Measurements from ENCODE around the gene ADCY4.
"Not testable (repeated sequence)": the region's sequence is repeated elsewhere in the genome, so short reads cannot be mapped to it uniquely, and the experiment has no call there.

Gene ADCY4
- 1.2 to 6.2 (median 2.2) reads per million in 17 experiments for total RNA-seq

GRCh38 chr14:24334431-24335291, at the start of gene ADCY4:
Gene ADCY4 (minus strand): TSS chr14:24335071. CDS start chr14:24334652, 419 bp downstream.
- DNase-seq: peak in 2 of 4 experiments; percentile 44 to 52

DNA sequence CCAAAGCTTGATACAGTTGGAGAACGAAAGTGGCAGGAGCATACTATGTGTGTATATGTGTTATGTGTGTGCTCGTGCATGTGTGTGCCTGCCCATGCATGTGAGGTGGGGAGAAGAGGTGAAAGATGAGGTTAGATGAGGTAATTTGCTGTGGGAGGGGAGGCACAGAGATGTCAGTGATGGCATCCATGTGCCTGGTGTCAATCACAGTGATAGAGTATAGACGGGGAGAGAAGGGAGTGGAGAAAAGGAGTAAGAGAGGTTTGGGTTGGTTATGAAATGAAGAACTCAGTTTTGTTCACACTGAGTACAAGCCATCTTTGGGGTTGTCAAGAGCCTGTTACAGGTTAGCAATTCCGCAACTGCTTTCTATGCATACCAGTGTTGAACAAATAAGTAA, 49.3 kb upstream of the ADCY4 start:
- no peak for DNase-seq

DNA sequence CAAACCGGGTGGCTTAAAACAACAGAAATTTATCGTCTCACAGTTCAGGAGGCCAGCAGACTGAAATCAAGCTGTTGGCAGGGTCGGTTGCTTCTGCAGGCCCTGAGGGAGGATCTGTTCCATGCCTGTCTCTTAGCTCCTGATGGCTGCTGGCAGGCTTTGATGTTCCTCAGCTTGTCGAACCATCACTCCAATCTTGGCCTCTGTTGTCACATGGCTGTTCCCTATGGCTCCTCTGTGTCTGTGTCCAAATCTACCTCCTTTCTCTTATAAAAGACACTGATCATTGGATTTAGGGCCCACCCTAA, 47.1 kb upstream of the ADCY4 start:
- no peak for DNase-seq

- DNase-seq: no peak
These were observed 46.6 kb upstream of the ADCY4 start for GRCh38 chr14:24381363-24382063.

DNA sequence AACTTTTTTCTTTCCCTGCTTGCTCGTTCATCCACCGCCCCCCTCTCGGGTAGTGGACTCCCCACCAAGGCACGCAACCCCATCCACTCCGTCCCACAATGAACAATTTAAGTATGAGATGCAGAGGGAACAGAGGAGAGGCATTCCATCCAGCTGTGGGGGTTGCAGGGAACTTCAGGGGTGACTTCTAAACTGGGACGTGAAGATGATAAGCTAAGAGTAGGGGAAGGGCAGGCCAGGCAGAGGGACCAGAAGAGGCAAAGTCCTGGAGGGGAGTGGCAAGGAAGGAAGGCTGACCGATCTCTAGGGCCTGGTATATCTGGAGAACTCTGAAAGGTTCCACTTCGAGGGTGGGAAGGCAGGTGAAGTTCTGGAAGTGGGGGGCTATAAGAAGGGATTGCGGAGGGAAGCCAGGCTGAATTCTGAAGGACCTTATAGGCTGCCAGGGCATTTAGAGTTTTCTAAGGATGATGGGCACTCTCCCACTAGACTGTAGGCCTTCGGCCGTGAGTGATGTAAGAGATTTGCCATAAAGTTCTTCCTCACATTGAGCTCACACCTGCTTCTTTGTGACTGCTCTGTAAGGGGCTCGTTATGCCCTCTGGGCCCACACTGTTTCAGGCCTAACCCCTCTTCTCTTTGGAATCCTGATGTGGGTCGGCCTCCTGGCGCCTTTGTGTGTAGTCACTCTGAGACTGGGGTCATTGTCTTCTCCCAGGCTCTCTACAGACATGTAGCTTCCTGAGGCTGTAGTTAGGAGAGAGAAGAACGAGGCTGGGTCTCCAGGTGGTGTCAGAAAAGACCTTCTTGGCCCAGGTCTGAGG, 45.2 kb upstream of the ADCY4 start:
- DNase-seq: no peak

DNA sequence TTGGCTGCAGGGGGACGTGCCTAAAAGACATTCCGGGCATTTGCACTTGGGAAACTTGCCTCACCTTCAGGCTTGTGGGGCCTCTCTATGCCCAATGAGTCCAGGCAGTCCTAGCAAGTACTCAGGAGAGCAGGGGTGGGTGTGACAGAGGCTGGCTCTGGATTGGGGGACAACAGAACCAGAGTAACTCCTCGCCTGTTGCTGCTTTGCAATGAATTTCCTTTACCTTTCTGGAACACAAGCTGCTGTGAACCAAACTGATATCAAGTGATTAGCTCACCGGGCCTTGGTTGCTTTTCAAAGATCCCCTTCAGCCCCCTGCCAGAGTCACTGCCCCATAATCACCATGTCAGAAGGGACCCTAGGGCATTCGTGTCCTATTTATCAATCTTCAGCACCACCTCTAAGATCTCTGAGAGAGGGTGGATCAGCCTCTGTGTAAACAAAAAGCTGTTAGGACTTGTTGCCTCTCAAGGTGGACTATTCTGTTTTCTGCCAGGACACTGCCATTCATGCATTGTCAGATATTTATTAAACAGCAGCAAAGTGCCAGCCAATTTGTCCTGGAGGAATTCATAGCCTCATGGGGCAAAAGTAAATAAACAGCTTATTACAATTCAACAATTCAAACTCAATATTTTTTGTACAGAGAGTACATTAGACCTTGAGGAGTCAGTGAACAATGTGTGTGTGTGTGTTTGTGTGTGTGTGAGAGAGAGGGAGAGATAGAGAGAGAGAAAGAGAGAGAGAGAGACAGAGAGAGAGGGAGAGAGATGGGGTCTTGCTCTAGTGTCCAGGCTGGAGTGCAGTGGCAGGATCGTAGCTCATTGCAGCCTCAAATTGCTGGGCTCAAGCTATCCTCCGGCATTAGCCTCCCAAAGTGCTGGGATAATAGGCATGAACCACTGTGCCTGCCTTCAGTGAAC, 44.4 kb upstream of the ADCY4 start:
- DNase-seq: no peak

DNA sequence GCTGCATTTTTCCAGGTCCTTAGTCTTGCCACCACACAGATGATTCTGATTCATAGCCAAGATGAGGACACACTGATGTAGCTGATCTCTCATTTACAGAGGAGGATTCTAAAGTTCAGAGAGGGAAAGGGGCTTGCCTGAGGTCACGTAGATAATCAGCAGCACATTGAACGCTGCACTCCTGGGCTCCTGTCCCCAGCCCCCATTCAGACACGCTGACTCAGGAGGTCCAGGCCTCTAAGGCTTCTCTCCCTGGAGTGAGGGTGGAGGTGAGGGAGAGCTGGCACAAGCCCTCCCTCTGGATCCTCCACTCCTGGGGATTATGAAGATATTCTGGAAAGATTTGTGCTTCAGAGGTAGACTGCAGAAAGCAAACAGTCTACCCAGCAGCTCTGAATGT, 43.5 kb upstream of the ADCY4 start:
- DNase-seq: no peak

- no peak for DNase-seq
These were observed 42.8 kb upstream of the ADCY4 start for GRCh38 chr14:24377657-24378056.

- DNase-seq: no peak
These were observed 42.3 kb upstream of the ADCY4 start for GRCh38 chr14:24377126-24377525.

GRCh38 chr14:24376448-24377070, 41.7 kb upstream of the ADCY4 start:
- no peak for DNase-seq

DNA sequence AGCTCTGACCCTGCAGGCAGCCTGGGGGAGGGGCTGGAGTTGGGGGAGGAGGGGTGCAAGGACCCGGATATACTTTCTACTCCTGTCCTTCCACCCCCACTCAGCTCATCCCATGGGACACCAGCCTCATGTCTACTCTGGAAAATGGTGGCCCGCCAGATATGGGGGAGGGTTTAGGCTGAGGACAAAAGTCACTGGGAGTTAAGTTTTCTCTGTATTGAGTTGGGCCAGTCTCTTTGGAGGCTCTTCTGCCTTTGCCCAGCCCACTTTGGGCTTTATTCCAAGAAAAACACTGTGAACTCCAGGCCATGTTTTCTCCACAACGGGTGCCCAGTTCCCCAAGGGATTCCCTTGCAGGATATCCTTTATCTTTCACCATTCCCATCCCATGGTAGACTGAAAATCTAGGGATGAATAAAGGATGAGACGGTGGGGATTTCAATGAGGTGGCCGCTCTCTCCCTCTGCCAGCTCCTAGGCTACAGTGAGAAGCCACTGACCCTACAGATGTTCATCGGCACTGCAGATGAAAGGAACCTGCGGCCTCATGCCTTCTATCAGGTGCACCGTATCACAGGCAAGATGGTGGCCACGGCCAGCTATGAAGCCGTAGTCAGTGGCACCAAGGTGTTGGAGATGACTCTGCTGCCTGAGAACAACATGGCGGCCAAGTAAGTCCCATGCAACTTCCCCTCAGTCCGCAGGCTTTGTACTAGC, 38.0 kb upstream of the ADCY4 start:
- no peak for DNase-seq

DNA sequence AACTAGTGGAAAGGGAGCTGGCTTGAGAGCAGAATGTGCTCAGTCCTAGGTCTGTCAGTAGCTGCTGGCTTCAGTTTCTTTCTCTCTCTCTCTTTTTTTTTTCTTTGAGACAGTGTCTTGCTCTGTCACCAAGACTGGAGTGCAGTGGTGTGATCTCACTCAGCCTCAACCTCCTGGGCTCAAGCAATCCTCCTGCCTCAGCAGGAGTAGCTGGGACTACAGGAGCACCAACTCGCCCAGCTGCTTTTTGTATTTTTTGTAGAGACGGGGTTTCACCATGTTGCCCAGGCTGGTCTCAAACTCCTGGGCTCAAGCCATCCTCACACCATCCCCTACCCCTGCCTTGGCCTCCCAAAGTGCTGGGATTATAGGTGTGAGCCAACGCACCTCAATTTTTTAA, 36.7 kb upstream of the ADCY4 start:
- DNase-seq: not testable (repeated sequence)

DNA sequence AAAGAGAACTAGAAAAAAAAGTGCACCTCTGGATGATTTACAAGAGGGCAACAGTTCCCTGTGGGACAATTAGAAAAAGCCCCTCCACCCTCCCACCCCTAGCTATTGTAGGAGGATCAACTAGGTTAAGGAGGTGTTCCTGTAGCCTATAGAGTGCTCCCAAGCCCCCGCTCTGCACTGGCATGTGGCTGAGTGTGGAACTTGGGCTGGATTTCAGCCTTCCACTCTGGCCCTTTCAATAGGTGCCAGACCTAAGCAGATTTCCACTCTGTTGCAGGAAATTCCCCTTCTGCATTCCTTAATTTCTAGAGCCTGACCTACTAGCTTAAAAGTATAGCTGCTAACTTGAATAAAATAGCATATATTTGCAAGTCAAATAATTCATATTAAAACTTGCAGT, 35.9 kb upstream of the ADCY4 start:
- no peak for DNase-seq

DNA sequence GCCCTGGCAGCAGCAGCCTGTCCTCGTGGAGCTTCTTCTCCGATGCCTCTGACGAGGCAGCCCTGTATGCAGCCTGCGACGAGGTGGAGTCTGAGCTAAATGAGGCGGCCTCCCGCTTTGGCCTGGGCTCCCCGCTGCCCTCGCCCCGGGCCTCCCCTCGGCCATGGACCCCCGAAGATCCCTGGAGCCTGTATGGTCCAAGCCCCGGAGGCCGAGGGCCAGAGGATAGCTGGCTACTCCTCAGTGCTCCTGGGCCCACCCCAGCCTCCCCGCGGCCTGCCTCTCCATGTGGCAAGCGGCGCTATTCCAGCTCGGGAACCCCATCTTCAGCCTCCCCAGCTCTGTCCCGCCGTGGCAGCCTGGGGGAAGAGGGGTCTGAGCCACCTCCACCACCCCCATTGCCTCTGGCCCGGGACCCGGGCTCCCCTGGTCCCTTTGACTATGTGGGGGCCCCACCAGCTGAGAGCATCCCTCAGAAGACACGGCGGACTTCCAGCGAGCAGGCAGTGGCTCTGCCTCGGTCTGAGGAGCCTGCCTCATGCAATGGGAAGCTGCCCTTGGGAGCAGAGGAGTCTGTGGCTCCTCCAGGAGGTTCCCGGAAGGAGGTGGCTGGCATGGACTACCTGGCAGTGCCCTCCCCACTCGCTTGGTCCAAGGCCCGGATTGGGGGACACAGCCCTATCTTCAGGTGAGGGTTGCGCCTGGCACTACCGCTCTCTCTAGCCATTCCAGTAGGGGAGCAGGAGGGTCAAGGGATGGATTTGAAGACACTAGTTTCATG, 35.2 kb upstream of the ADCY4 start:
- DNase-seq: no peak

GRCh38 chr14:24369463-24369862, 34.6 kb upstream of the ADCY4 start:
- DNase-seq: no peak

GRCh38 chr14:24368562-24369252, 33.8 kb upstream of the ADCY4 start:
- peak in 1 of 4 experiments; percentile 16 for DNase-seq

- DNase-seq: no peak
These were observed 33.3 kb upstream of the ADCY4 start for GRCh38 chr14:24368212-24368561.

- no peak for DNase-seq
These were observed 32.8 kb upstream of the ADCY4 start, which contains the start of gene NFATC4 for GRCh38 chr14:24367514-24368211. Gene NFATC4 (plus strand): TSS chr14:24368184. CDS start chr14:24368341, 157 bp downstream.

All from suppressor macrophage (primary cell).